ENCODE results near the gene UPK1B. TPM values are rescaled to one million over a fixed set of nuclear protein-coding genes. Genes with fewer than 3 reads are reported as not detected.

UPK1B gene
- total and polyA plus RNA-seq, 4 donors, result 0.08 to 0.23 (median 0.14) TPM

- no peak overlapping the region for H3K9ac ChIP-seq (ENCODE audit: low read depth in 1 of 2, low read length in 2 of 2)
- no peaks in the 10 kb centered on the region for H3K4me1 ChIP-seq (ENCODE audit: control insufficient read depth in 4 of 4, insufficient read depth in 4 of 4, low read length in 3 of 4)
- H3K36me3 ChIP-seq (ENCODE audit: control insufficient read depth in 4 of 4, insufficient read depth in 3 of 4, low read depth in 1 of 4, low read length in 3 of 4), result peaks cover 0 to 4% (median under 1%) of the 10 kb centered on the region in 4 donors
- 73% methylated on average over 8 of the region's 8 CpGs for WGBS
- no peaks in the 10 kb centered on the region for H3K9me3 ChIP-seq (ENCODE audit: control insufficient read depth in 4 of 4, low read length in 3 of 4)
- H3K27me3 ChIP-seq (ENCODE audit: control insufficient read depth in 4 of 4, insufficient read depth in 4 of 4, low read length in 3 of 4), result no peaks in the 10 kb centered on the region
- no peak for DNase-seq (ENCODE audit: low spot score)
- no peak overlapping the region for H3K27ac ChIP-seq (ENCODE audit: low read depth in 1 of 2, low read length in 2 of 2)
- no peak for TF ChIP-seq TAF1 (conservative IDR thresholded peaks at IDR 0.05)
- TF ChIP-seq SP1 (IDR thresholded peaks at IDR 0.05), result no peak
- no peak for TF ChIP-seq ATF3 (IDR thresholded peaks at IDR 0.05)
- no peak for TF ChIP-seq JUND (IDR thresholded peaks at IDR 0.05)
- TF ChIP-seq RAD21 (IDR thresholded peaks at IDR 0.05), result no peak
- TF ChIP-seq HNF4A (conservative IDR thresholded peaks at IDR 0.05), result no peak
- TF ChIP-seq EGR1 (IDR thresholded peaks at IDR 0.05; ENCODE audit: low read depth in 2 of 2), result no peak
- no peak for TF ChIP-seq MAX (IDR thresholded peaks at IDR 0.05)
- no peak for TF ChIP-seq RXRA (IDR thresholded peaks at IDR 0.05)
- TF ChIP-seq CTCF (IDR thresholded peaks at IDR 0.05; ENCODE audit: low read depth, low read length, missing input control), result no peak
- TF ChIP-seq FOXA1 (IDR thresholded peaks at IDR 0.05), result no peak
- TF ChIP-seq REST (IDR thresholded peaks at IDR 0.05), result no peak
- TF ChIP-seq FOXA2 (IDR thresholded peaks at IDR 0.05), result no peak
- no peak overlapping the region for H3K4me3 ChIP-seq (ENCODE audit: low read depth in 1 of 3, low read length in 3 of 3)
Observed at GRCh38 chr3:119205209-119205608, 31.8 kb downstream of the UPK1B start.

- H3K4me3 ChIP-seq (ENCODE audit: low read depth in 1 of 3, low read length in 3 of 3), result no peak overlapping the region
- DNase-seq (ENCODE audit: low spot score), result no peak
- no peak for TF ChIP-seq RAD21 (IDR thresholded peaks at IDR 0.05)
- TF ChIP-seq SP1 (IDR thresholded peaks at IDR 0.05), result no peak
- TF ChIP-seq REST (IDR thresholded peaks at IDR 0.05), result no peak
- no peak for TF ChIP-seq EGR1 (IDR thresholded peaks at IDR 0.05; ENCODE audit: low read depth in 2 of 2)
- TF ChIP-seq CTCF (IDR thresholded peaks at IDR 0.05; ENCODE audit: low read depth, low read length, missing input control), result no peak
- TF ChIP-seq GABPA (IDR thresholded peaks at IDR 0.05 in 1 of 2, conservative IDR thresholded peaks at IDR 0.05 in 1 of 2), result no peak
- TF ChIP-seq FOXA2 (IDR thresholded peaks at IDR 0.05), result no peak
- no peak for TF ChIP-seq HNF4A (conservative IDR thresholded peaks at IDR 0.05)
- TF ChIP-seq TAF1 (conservative IDR thresholded peaks at IDR 0.05), result no peak
- no peak for TF ChIP-seq MAX (IDR thresholded peaks at IDR 0.05)
- no peak for TF ChIP-seq YY1 (IDR thresholded peaks at IDR 0.05)
- no peak for TF ChIP-seq NR2F2 (IDR thresholded peaks at IDR 0.05)
- TF ChIP-seq HNF4G (IDR thresholded peaks at IDR 0.05), result no peak
- TF ChIP-seq RXRA (IDR thresholded peaks at IDR 0.05), result no peak
- no peak for TF ChIP-seq JUND (IDR thresholded peaks at IDR 0.05)
Observed at GRCh38 chr3:119205685-119206084, 32.3 kb downstream of the UPK1B start.

More at GRCh38 chr3:119205685-119206084, 32.3 kb downstream of the UPK1B start:
- Histone ChIP-seq H3K9ac (ENCODE audit: low read depth in 1 of 2, low read length in 2 of 2) (no peak overlapping the region), H3K36me3 (ENCODE audit: control insufficient read depth in 4 of 4, insufficient read depth in 3 of 4, low read depth in 1 of 4, low read length in 3 of 4) (peaks cover 0 to 6% (median 3%) of the 10 kb centered on the region in 4 donors), H3K4me1 (ENCODE audit: control insufficient read depth in 4 of 4, insufficient read depth in 4 of 4, low read length in 3 of 4) (no peaks in the 10 kb centered on the region), H3K9me3 (ENCODE audit: control insufficient read depth in 4 of 4, low read length in 3 of 4) (no peaks in the 10 kb centered on the region), H3K27me3 (ENCODE audit: control insufficient read depth in 4 of 4, insufficient read depth in 4 of 4, low read length in 3 of 4) (no peaks in the 10 kb centered on the region), H3K27ac (ENCODE audit: low read depth in 1 of 2, low read length in 2 of 2) (no peak overlapping the region)
- WGBS, result 92% methylated on average over 5 of the region's 5 CpGs
